Fibroblast of peridontal ligament (primary cell): ENCODE measurements around the gene MKRN3.
"Not testable (repeated sequence)": the region's sequence is repeated elsewhere in the genome, so short reads cannot be mapped to it uniquely, and the experiment has no call there.

Source experiments
- DNase-seq: peaks from one replicate; pipeline ENCODE4 v3.0.0-alpha.2; 2010; ENCODE audit errors: extremely low read depth

Gene MKRN3

GRCh38 chr15:23589012-23589411 lies 23.5 kb downstream of the MKRN3 start:
- DNase-seq: no peak

- DNase-seq: no peak
Measured at GRCh38 chr15:23594252-23594770, 28.8 kb downstream of the MKRN3 start.

- no peak for DNase-seq
Measured at GRCh38 chr15:23595368-23595767, 29.9 kb downstream of the MKRN3 start.

- no peak for DNase-seq
Measured at GRCh38 chr15:23596736-23597135, 31.3 kb downstream of the MKRN3 start.

- DNase-seq: not testable (repeated sequence)
Measured at GRCh38 chr15:23597278-23597677, 31.8 kb downstream of the MKRN3 start.

GRCh38 chr15:23599053-23599452 lies 33.6 kb downstream of the MKRN3 start:
- no peak for DNase-seq

GRCh38 chr15:23602124-23602523 lies 36.6 kb downstream of the MKRN3 start:
- DNase-seq: no peak

- no peak for DNase-seq
Measured at GRCh38 chr15:23606226-23606625, 40.8 kb downstream of the MKRN3 start.

GRCh38 chr15:23616536-23616935 lies 51.1 kb downstream of the MKRN3 start:
- DNase-seq: no peak
